PC-9 (cell line): ENCODE results near the gene MLN. TPM values are rescaled to one million over a fixed set of nuclear protein-coding genes. Genes with fewer than 3 reads are reported as not detected.

Experiments used
- BruUV-seq: library from RNA; stranded (reverse); fragments of 400-500 nt; replicated peaks from 2 replicates; lab custom pipeline; 2021; lab: Mats Ljungman, UMichigan
- CTCF ChIA-PET: fragments of 300-600 bp; sonication (Branson Sonifier 250); formaldehyde crosslinking; loops from one replicate; lab custom pipeline; 2022; ENCODE audit warnings: antibody characterized with exemption; lab: Charles Lee
- POLR2A ChIA-PET: fragments of 300-600 bp; sonication (Branson Sonifier 250); formaldehyde crosslinking; loops from one replicate; lab custom pipeline; 2022; ENCODE audit warnings: antibody characterized with exemption; ENCODE audit not compliant: unreplicated experiment; lab: Charles Lee
- DNase-seq, 2 experiments: peaks; one replicate each; pipeline versions ENCODE4 v3.0.0 to v3.0.0-alpha.2; 2015 to 2022; ENCODE audit warnings: mixed read lengths in 1 of 2
- H2AFZ ChIP-seq: fragments of 200-600 bp; sonication (generic); 2 replicates; pipeline ENCODE4 v1.8.1; 2017; ENCODE audit warnings: antibody characterized with exemption
- H3F3A ChIP-seq: fragments of 200-600 bp; sonication (generic); 2 replicates; pipeline ENCODE4 v1.8.1; 2017; ENCODE audit warnings: antibody characterized with exemption, mild to moderate bottlenecking, low read depth; ENCODE audit not compliant: insufficient read depth
- H3K27ac ChIP-seq: fragments of 200-600 bp; sonication (generic); 2 replicates; pipeline ENCODE4 v1.6.1; 2016; ENCODE audit warnings: mixed run types
- H3K27me3 ChIP-seq: fragments of 200-600 bp; sonication (generic); 2 replicates; pipeline ENCODE4 v1.6.1; 2016; ENCODE audit warnings: low read depth, mixed run types; ENCODE audit not compliant: insufficient read depth
- H3K36me3 ChIP-seq: fragments of 200-600 bp; sonication (generic); 2 replicates; pipeline ENCODE4 v1.6.1; 2016; ENCODE audit warnings: low read depth, mixed run types
- H3K4me1 ChIP-seq: fragments of 200-600 bp; sonication (generic); replicated peaks from 2 replicates; pipeline ENCODE4 v1.6.1; 2016; ENCODE audit warnings: mixed run types; ENCODE audit not compliant: insufficient read depth
- H3K4me2 ChIP-seq: fragments of 200-600 bp; sonication (generic); 2 replicates; pipeline ENCODE4 v1.6.1; 2017; ENCODE audit warnings: mixed run types
- H3K4me3 ChIP-seq: fragments of 200-600 bp; sonication (generic); 2 replicates; pipeline ENCODE4 v1.6.1; 2016; ENCODE audit warnings: mixed run types
- H3K79me2 ChIP-seq: fragments of 200-600 bp; sonication (generic); 2 replicates; pipeline ENCODE4 v1.6.1; 2017; ENCODE audit warnings: low read depth, mixed run types
- H3K9me2 ChIP-seq: fragments of 200-600 bp; sonication (generic); 2 replicates; pipeline ENCODE4 v1.8.1; 2017; ENCODE audit warnings: mild to moderate bottlenecking; ENCODE audit not compliant: insufficient read depth
- H3K9me3 ChIP-seq: fragments of 200-600 bp; sonication (generic); 2 replicates; pipeline ENCODE4 v1.8.1; 2016; ENCODE audit warnings: low read depth; ENCODE audit not compliant: insufficient read depth
- H4K20me1 ChIP-seq: fragments of 200-600 bp; sonication (generic); 2 replicates; pipeline ENCODE4 v1.8.1; 2017; ENCODE audit not compliant: insufficient read depth
- EZH2 ChIP-seq: fragments of 200-600 bp; sonication (generic); IDR thresholded peaks from 2 replicates; pipeline ENCODE4 v1.8.0; 2017; ENCODE audit warnings: antibody characterized with exemption, low read depth
- intact Hi-C: fragments of 100-400 bp; cut with micrococcal nuclease; formaldehyde crosslinking; loops from one replicate; pipeline ENCODE4 v1.10.0; 2022; ENCODE audit not compliant: unreplicated experiment
- total RNA-seq: library from RNA; stranded (reverse); gene quantifications from 2 replicates; pipeline ENCODE4 v1.2.3, GENCODE V29; 2021
- TF ChIP-seq, protein P1 (sequence below): fragments of 200-600 bp; sonication (generic); conservative IDR thresholded peaks from 2 replicates; pipeline ENCODE4 v1.6.1; 2017; ENCODE audit warnings: mixed run types, antibody characterized with exemption, mild to moderate bottlenecking, moderate library complexity

Gene MLN
- total RNA-seq, 1 experiment from 2014 or later: not detected

GRCh38 chr6:33746651-33747100 lies 57.1 kb downstream of the MLN start, which contains the start of gene IP6K3:
Gene IP6K3, minus strand, starts transcription at chr6:33746905. Its CDS starts 11,429 bp downstream, at chr6:33735476.
- H3K9me3 ChIP-seq: no peaks in the 10 kb centered on the region
- no peaks in the 10 kb centered on the region for H3K79me2 ChIP-seq
- no peak within 1 kb of the TSS for H3K4me3 ChIP-seq
- H3K36me3 ChIP-seq: no peaks in the 10 kb centered on the region
- peaks cover 16% of the 10 kb centered on the region; the same call in 1 of the 2 replicates for H3F3A ChIP-seq
- H3K9me2 ChIP-seq: no peaks in the 10 kb centered on the region
- no TSS peak for BruUV-seq
- intact Hi-C loops: no loop called here
- H4K20me1 ChIP-seq: no peaks in the 10 kb centered on the region
- H3K27me3 ChIP-seq: no peaks in the 10 kb centered on the region
- H3K27ac ChIP-seq: no peak within 1 kb of the TSS
- no peak for TF ChIP-seq EZH2
- H3K4me1 ChIP-seq: peaks cover 38% of the 10 kb centered on the region
- ChIA-PET CTCF (interaction anchor here (1.1 kb wide), 1 partner anchor 13 kb away, joined by 4 read pairs; no protein-coding TSS in a partner anchor), POLR2A (no interaction called here)
- no peak within 1 kb of the TSS for H2AFZ ChIP-seq
- no peak within 1 kb of the TSS for H3K4me2 ChIP-seq
- no peak for DNase-seq

DNA sequence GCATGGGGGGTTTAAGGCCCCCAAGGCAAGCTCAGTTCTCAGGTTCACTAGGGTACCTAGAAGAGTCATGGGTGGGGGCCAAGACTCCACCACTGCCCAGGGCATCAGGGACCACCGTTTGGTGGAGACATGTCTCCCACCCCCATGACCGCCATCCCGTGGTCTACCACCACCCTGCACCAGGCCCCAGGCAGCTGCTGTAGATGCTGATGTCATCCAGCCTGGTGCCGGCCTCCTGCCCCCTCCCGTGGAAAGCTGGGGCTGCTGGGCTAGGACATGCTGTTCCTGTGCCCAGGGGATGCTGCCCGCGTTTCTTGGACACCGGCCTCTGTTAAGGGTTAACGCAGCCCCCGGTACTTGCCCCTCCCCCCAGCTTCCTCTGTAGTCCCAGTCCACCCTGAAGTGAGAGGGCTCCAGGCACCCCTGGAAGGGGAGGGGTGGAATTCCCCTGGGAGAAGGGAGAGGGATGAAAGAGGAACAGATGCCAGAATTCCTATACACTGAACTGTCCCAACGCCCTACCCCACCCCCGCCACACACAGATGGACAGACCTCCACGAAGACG lies 57.7 kb downstream of the MLN start:
- no peaks in the 10 kb centered on the region for H3K27me3 ChIP-seq
- H4K20me1 ChIP-seq: no peaks in the 10 kb centered on the region
- TF ChIP-seq EZH2: no peak
- TF ChIP-seq, protein P1, sequence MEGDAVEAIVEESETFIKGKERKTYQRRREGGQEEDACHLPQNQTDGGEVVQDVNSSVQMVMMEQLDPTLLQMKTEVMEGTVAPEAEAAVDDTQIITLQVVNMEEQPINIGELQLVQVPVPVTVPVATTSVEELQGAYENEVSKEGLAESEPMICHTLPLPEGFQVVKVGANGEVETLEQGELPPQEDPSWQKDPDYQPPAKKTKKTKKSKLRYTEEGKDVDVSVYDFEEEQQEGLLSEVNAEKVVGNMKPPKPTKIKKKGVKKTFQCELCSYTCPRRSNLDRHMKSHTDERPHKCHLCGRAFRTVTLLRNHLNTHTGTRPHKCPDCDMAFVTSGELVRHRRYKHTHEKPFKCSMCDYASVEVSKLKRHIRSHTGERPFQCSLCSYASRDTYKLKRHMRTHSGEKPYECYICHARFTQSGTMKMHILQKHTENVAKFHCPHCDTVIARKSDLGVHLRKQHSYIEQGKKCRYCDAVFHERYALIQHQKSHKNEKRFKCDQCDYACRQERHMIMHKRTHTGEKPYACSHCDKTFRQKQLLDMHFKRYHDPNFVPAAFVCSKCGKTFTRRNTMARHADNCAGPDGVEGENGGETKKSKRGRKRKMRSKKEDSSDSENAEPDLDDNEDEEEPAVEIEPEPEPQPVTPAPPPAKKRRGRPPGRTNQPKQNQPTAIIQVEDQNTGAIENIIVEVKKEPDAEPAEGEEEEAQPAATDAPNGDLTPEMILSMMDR: no peak
- no peaks in the 10 kb centered on the region for H3K79me2 ChIP-seq
- no TSS peak for BruUV-seq
- peaks cover 16% of the 10 kb centered on the region; the same call in 1 of the 2 replicates for H3F3A ChIP-seq
- H3K4me1 ChIP-seq: peaks cover 33% of the 10 kb centered on the region
- DNase-seq: no peak
- H3K9me2 ChIP-seq: no peaks in the 10 kb centered on the region
- ChIA-PET CTCF (interaction anchor here (0.6 to 1.1 kb wide), 3 partner anchors 14 to 598 kb away, joined by 3 to 5 read pairs (median 4); partner anchors contain the start of gene UQCC2), POLR2A (no interaction called here)
- no peak overlapping the region for H3K4me3 ChIP-seq
- H3K9me3 ChIP-seq: no peaks in the 10 kb centered on the region
- intact Hi-C loops: no loop called here
- H3K4me2 ChIP-seq: no peak overlapping the region
- no peak overlapping the region for H3K27ac ChIP-seq
- H3K36me3 ChIP-seq: no peaks in the 10 kb centered on the region
- H2AFZ ChIP-seq: no peak overlapping the region

- no peak overlapping the region for H2AFZ ChIP-seq
- H3K4me1 ChIP-seq: peaks cover 33% of the 10 kb centered on the region
- H3K4me2 ChIP-seq: no peak overlapping the region
- CTCF ChIA-PET: interaction anchor here (0.6 kb wide), 1 partner anchor 34 kb away, joined by 3 read pairs; the partner anchor contains the start of gene UQCC2
- H3F3A ChIP-seq: peaks cover 17% of the 10 kb centered on the region; the same call in 1 of the 2 replicates
- H3K79me2 ChIP-seq: no peaks in the 10 kb centered on the region
- no peak overlapping the region for H3K4me3 ChIP-seq
- no peak overlapping the region for H3K27ac ChIP-seq
- BruUV-seq: no TSS peak
- POLR2A ChIA-PET: no interaction called here
- H3K9me3 ChIP-seq: no peaks in the 10 kb centered on the region
- no peaks in the 10 kb centered on the region for H3K36me3 ChIP-seq
- DNase-seq: no peak
- intact Hi-C loops: no loop called here
- H3K27me3 ChIP-seq: no peaks in the 10 kb centered on the region
- no peaks in the 10 kb centered on the region for H4K20me1 ChIP-seq
- no peak for TF ChIP-seq EZH2
- TF ChIP-seq, protein P1: no peak
- H3K9me2 ChIP-seq: no peaks in the 10 kb centered on the region
These were observed 58.3 kb downstream of the MLN start for GRCh38 chr6:33745548-33745947.
